CD14-positive monocyte (primary cell): ENCODE results near the gene SLC4A4. TPM values are rescaled to one million over a fixed set of nuclear protein-coding genes. Genes with fewer than 3 reads are reported as not detected.

Source experiments
- DNase-seq, 3 donors: peaks; one replicate each; pipeline ENCODE4 v3.0.0-alpha.2; 2011 to 2022
- H2AFZ ChIP-seq: 2 replicates; pipeline ENCODE4 v1.6.0; 2012; ENCODE audit warnings: mild to moderate bottlenecking, low read depth, low read length, inconsistent platforms; ENCODE audit not compliant: insufficient read depth, poor library complexity, severe bottlenecking
- H3K27ac ChIP-seq, 2 donors: 1 replicate in 1 of 2; 2 replicates in 1 of 2; pipeline ENCODE4 v1.5.1; 2012 to 2013; ENCODE audit warnings: low read length in 2 of 2, control low read depth in 1 of 2, inconsistent platforms in 1 of 2, low read depth in 1 of 2, mild to moderate bottlenecking in 1 of 2
- H3K27me3 ChIP-seq, 2 donors: one replicate each; pipeline versions ENCODE4 v1.6.0 to v1.6.1; 2011 to 2013; ENCODE audit warnings: low read length in 2 of 2; ENCODE audit not compliant: control insufficient read depth in 2 of 2, insufficient read depth in 2 of 2
- H3K36me3 ChIP-seq, 2 donors: replicated peaks in 1 of 2; 1 replicate in 1 of 2; 2 replicates in 1 of 2; pipeline versions ENCODE4 v1.5.1 to v1.6.1; 2012 to 2013; ENCODE audit warnings: low read length in 2 of 2, control low read depth in 1 of 2, inconsistent platforms in 1 of 2, mild to moderate bottlenecking in 1 of 2; ENCODE audit not compliant: insufficient read depth in 2 of 2, control insufficient read depth in 1 of 2
- H3K4me1 ChIP-seq, 2 donors: 1 replicate in 1 of 2; 2 replicates in 1 of 2; pipeline versions ENCODE4 v1.5.1 to v1.6.1; 2012 to 2013; ENCODE audit warnings: low read length in 2 of 2, control low read depth in 1 of 2, inconsistent platforms in 1 of 2, mild to moderate bottlenecking in 1 of 2, moderate library complexity in 1 of 2; ENCODE audit not compliant: insufficient read depth in 2 of 2, control insufficient read depth in 1 of 2
- H3K4me2 ChIP-seq: replicated peaks from 2 replicates; pipeline ENCODE3; 2012; ENCODE audit warnings: low read length, moderate library complexity, mild to moderate bottlenecking; ENCODE audit not compliant: poor library complexity, severe bottlenecking; ENCODE audit errors: extremely low read depth
- H3K4me3 ChIP-seq, 3 experiments: fragments of 200-600 bp in 1 of 3; sonication (generic) in 1 of 3; replicated peaks in 1 of 3; 1 replicate in 2 of 3; 2 replicates in 1 of 3; pipeline ENCODE4 v1.5.1; 2011 to 2013; ENCODE audit warnings: low read length in 3 of 3, mild to moderate bottlenecking in 3 of 3, control low read depth in 2 of 3, low read depth in 2 of 3, inconsistent platforms in 1 of 3, moderate library complexity in 1 of 3
- H3K79me2 ChIP-seq: 2 replicates; pipeline ENCODE4 v1.6.0; 2012; ENCODE audit warnings: mild to moderate bottlenecking, control low read depth, inconsistent platforms, low read length, moderate library complexity; ENCODE audit not compliant: insufficient read depth
- H3K9ac ChIP-seq: 2 replicates; pipeline ENCODE4 v1.6.0; 2017; ENCODE audit warnings: low read length, mild to moderate bottlenecking; ENCODE audit not compliant: insufficient read depth, poor library complexity, severe bottlenecking
- H3K9me3 ChIP-seq, 2 donors: replicated peaks in 1 of 2; 1 replicate in 1 of 2; 2 replicates in 1 of 2; pipeline versions ENCODE4 v1.5.1 to v1.6.1; 2012 to 2013; ENCODE audit warnings: low read length in 2 of 2, control low read depth in 1 of 2; ENCODE audit not compliant: control insufficient read depth in 1 of 2, insufficient read depth in 1 of 2
- H4K20me1 ChIP-seq: 2 replicates; pipeline ENCODE4 v1.6.0; 2012; ENCODE audit warnings: mild to moderate bottlenecking, low read length, control low read depth, moderate library complexity; ENCODE audit not compliant: insufficient read depth
- H3K27ac Mint-ChIP-seq, 7 donors: one replicate each; pipeline ENCODE4 v1.8.0; 2020; ENCODE audit warnings: mild to moderate bottlenecking in 7 of 7, mixed read lengths in 7 of 7, moderate library complexity in 6 of 7, inconsistent platforms in 2 of 7
- H3K27me3 Mint-ChIP-seq, 3 donors: one replicate each; pipeline ENCODE4 v1.8.0; 2021 to 2022; ENCODE audit warnings: low read depth in 3 of 3, mild to moderate bottlenecking in 3 of 3, mixed read lengths in 3 of 3, moderate library complexity in 3 of 3, inconsistent platforms in 1 of 3
- H3K36me3 Mint-ChIP-seq, 2 donors: one replicate each; pipeline ENCODE4 v1.8.0; 2020; ENCODE audit warnings: mixed read lengths in 2 of 2, inconsistent platforms in 1 of 2, mild to moderate bottlenecking in 1 of 2
- H3K4me1 Mint-ChIP-seq: one replicate; pipeline ENCODE4 v1.8.0; 2020; ENCODE audit warnings: mild to moderate bottlenecking, mixed read lengths
- H3K4me3 Mint-ChIP-seq, 2 donors: one replicate each; pipeline ENCODE4 v1.8.0; 2020; ENCODE audit warnings: mild to moderate bottlenecking in 2 of 2, mixed read lengths in 2 of 2, moderate library complexity in 1 of 2
- H3K9me3 Mint-ChIP-seq, 7 donors: one replicate each; pipeline ENCODE4 v1.8.0; 2020 to 2022; ENCODE audit warnings: mixed read lengths in 7 of 7, mild to moderate bottlenecking in 6 of 7, moderate library complexity in 6 of 7, inconsistent platforms in 2 of 7
- WGBS: methylation state at CpG from one replicate; pipeline ENCODE4 v1.1.5; 2013; ENCODE audit warnings: missing lambda C conversion rate; ENCODE audit not compliant: insufficient coverage; 5-methylcytosine and 5-hydroxymethylcytosine counted together
- intact Hi-C, 2 donors: fragments of 100-400 bp; cut with micrococcal nuclease; formaldehyde crosslinking; loops; one replicate each; pipeline versions ENCODE4 v1.15.0 to v1.15.1; 2023
- polyA plus RNA-seq, 3 donors: library from polyadenylated mRNA; depleted of rRNA in 1 of 3; unstranded in 2 of 3; stranded (reverse) in 1 of 3; fragments of 300-500 nt in 2 of 3; fragments of >200 nt in 1 of 3; fragmentation: Illumina TruSeq in 2 of 3; gene quantifications; 1 replicate in 2 of 3; 2 replicates in 1 of 3; pipeline ENCODE4 v1.2.3, GENCODE V29; 2012 to 2021
- TF ChIP-seq, protein P1 (sequence below): fragments of 200-600 bp; IDR thresholded peaks from one replicate; pipeline ENCODE4 v1.8.0; 2022; ENCODE audit warnings: antibody characterized with exemption, mild to moderate bottlenecking

Gene SLC4A4
- polyA plus RNA-seq, 3 donors = 0.03 TPM; not detected in 2

- H3K9me3 Mint-ChIP-seq = peaks cover 0 to 3% (median 0%) of the 10 kb centered on the region in 7 donors
- no peak overlapping the region for H3K27ac ChIP-seq
- no peaks in the 10 kb centered on the region for H3K27me3 ChIP-seq
- H3K4me1 Mint-ChIP-seq = no peaks in the 10 kb centered on the region
- H3K36me3 Mint-ChIP-seq = no peaks in the 10 kb centered on the region
- H3K9ac ChIP-seq = no peak overlapping the region
- DNase-seq = no peak
- H3K79me2 ChIP-seq = no peaks in the 10 kb centered on the region
- no peaks in the 10 kb centered on the region for H3K9me3 ChIP-seq
- no peak overlapping the region for H3K4me2 ChIP-seq
- H3K27me3 Mint-ChIP-seq = no peaks in the 10 kb centered on the region
- TF ChIP-seq, protein P1, sequence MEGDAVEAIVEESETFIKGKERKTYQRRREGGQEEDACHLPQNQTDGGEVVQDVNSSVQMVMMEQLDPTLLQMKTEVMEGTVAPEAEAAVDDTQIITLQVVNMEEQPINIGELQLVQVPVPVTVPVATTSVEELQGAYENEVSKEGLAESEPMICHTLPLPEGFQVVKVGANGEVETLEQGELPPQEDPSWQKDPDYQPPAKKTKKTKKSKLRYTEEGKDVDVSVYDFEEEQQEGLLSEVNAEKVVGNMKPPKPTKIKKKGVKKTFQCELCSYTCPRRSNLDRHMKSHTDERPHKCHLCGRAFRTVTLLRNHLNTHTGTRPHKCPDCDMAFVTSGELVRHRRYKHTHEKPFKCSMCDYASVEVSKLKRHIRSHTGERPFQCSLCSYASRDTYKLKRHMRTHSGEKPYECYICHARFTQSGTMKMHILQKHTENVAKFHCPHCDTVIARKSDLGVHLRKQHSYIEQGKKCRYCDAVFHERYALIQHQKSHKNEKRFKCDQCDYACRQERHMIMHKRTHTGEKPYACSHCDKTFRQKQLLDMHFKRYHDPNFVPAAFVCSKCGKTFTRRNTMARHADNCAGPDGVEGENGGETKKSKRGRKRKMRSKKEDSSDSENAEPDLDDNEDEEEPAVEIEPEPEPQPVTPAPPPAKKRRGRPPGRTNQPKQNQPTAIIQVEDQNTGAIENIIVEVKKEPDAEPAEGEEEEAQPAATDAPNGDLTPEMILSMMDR = no peak
- no peak overlapping the region for H3K4me3 Mint-ChIP-seq
- no peak overlapping the region for H3K27ac Mint-ChIP-seq
- no peaks in the 10 kb centered on the region for H4K20me1 ChIP-seq
- H3K4me1 ChIP-seq = no peaks in the 10 kb centered on the region
- WGBS = 100% methylated on average over 1 of the region's 1 CpG
- intact Hi-C loops = no loop called here
- no peak overlapping the region for H3K4me3 ChIP-seq
- H3K36me3 ChIP-seq = no peaks in the 10 kb centered on the region
- H2AFZ ChIP-seq = no peak overlapping the region
Measured at GRCh38 chr4:71524756-71525155, 185.9 kb downstream of the SLC4A4 start.

DNA sequence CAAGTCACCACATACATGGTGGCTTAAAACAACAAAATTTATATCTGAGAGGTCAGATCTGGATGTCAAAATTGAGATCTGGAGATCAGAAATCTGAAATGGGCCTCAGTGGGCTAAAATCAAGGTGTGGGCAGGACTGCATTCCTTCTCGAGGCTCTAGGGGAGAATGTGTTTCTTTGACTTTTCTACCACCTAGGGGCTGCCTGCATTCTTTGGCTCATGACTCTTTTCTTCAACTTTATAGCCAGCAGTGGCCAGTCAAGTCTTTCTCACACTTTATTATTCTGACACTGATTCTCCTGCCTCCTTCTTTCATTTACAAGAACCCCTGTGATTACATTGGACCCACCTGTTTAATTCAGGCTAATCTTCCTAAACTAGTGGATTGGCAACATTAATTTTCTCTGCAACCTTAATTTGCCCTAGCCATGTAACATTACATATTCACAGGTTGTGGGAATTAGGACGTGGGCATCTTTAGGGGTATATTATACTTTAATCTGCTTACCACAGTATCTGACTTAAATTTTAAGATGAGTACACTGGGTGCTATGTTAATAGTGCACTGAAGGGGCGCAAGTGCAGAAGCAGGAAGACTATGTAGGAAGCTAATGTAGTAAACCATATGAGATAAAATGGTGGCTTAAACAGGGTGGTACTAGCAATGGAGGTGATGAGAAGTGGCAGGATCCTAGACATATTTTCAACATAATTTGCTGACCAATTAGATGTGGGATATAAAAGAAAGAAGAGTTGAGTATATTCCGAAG lies 188.0 kb downstream of the SLC4A4 start:
- no peak overlapping the region for H3K9ac ChIP-seq
- H4K20me1 ChIP-seq = no peaks in the 10 kb centered on the region
- H3K4me3 ChIP-seq = no peak overlapping the region
- Mint-ChIP-seq H3K27me3 (no peaks in the 10 kb centered on the region), H3K36me3 (no peaks in the 10 kb centered on the region), H3K4me3 (no peak overlapping the region), H3K9me3 (peaks cover 0 to 3% (median 0%) of the 10 kb centered on the region in 7 donors), H3K27ac (no peak overlapping the region), H3K4me1 (no peaks in the 10 kb centered on the region)
- H2AFZ ChIP-seq = no peak overlapping the region
- intact Hi-C loops = no loop called here
- no peak overlapping the region for H3K27ac ChIP-seq
- no peaks in the 10 kb centered on the region for H3K36me3 ChIP-seq
- H3K79me2 ChIP-seq = no peaks in the 10 kb centered on the region
- H3K9me3 ChIP-seq = no peaks in the 10 kb centered on the region
- DNase-seq = no peak
- H3K4me1 ChIP-seq = no peaks in the 10 kb centered on the region
- WGBS = no CpG with 5 or more reads among the region's 4 CpGs
- H3K4me2 ChIP-seq = no peak overlapping the region
- no peaks in the 10 kb centered on the region for H3K27me3 ChIP-seq
- TF ChIP-seq, protein P1 = no peak
